Neural cell (in vitro differentiated cells): ENCODE data around the gene GNG3. TPM values are rescaled to one million over a fixed set of nuclear protein-coding genes. Genes with fewer than 3 reads are reported as not detected.

Experiments
- H2AFZ ChIP-seq: fragments of 200-600, 300-800 bp; sonication (generic), shearing (Covaris generic); 2 replicates; pipeline ENCODE4 v1.6.0; 2014; ENCODE audit warnings: low read depth, mild to moderate bottlenecking, antibody characterized with exemption, low read length, moderate library complexity
- H3F3A ChIP-seq: fragments of 200-600 bp; shearing (Covaris generic); 2 replicates; pipeline ENCODE4 v1.6.1; 2016; ENCODE audit warnings: mild to moderate bottlenecking, moderate library complexity, mixed read lengths, antibody characterized with exemption, low read length; ENCODE audit not compliant: insufficient read depth, poor library complexity, severe bottlenecking
- H3K27ac ChIP-seq: fragments of 200-600, 300-800 bp; sonication (generic), shearing (Covaris generic); 2 replicates; pipeline ENCODE4 v1.5.1; 2014; ENCODE audit warnings: mild to moderate bottlenecking, low read length, moderate library complexity
- H3K27me3 ChIP-seq: fragments of 300-800, 200-600 bp; sonication (generic), shearing (Covaris generic); 2 replicates; pipeline ENCODE4 v1.6.0; 2014; ENCODE audit warnings: mild to moderate bottlenecking, low read depth, low read length, moderate library complexity; ENCODE audit not compliant: insufficient read depth
- H3K36me3 ChIP-seq: fragments of 300-800, 200-600 bp; sonication (generic), shearing (Covaris generic); 2 replicates; pipeline ENCODE4 v1.5.1; 2014; ENCODE audit warnings: mild to moderate bottlenecking, antibody characterized with exemption, low read length, moderate library complexity; ENCODE audit not compliant: insufficient read depth
- H3K4me2 ChIP-seq: fragments of 300-800, 200-600 bp; sonication (generic), shearing (Covaris generic); 2 replicates; pipeline ENCODE4 v1.6.0; 2014; ENCODE audit warnings: mild to moderate bottlenecking, low read length
- H3K4me3 ChIP-seq: fragments of 300-800, 200-600 bp; sonication (generic), shearing (Covaris generic); 2 replicates; pipeline ENCODE4 v1.5.1; 2014; ENCODE audit warnings: mild to moderate bottlenecking, low read length, moderate library complexity
- H3K79me2 ChIP-seq: fragments of 200-600 bp; shearing (Covaris generic); replicated peaks from 2 replicates; pipeline ENCODE4 v1.6.0; 2014; ENCODE audit warnings: mild to moderate bottlenecking, low read length, moderate library complexity; ENCODE audit not compliant: insufficient read depth
- H3K9ac ChIP-seq: fragments of 300-800, 200-600 bp; sonication (generic), shearing (Covaris generic); 2 replicates; pipeline ENCODE4 v1.6.1; 2016; ENCODE audit warnings: mild to moderate bottlenecking, low read length, mixed read lengths
- H3K9me2 ChIP-seq: fragments of 200-600 bp; shearing (Covaris generic); 2 replicates; pipeline ENCODE4 v1.6.1; 2016; ENCODE audit warnings: mild to moderate bottlenecking, low read length, mixed read lengths; ENCODE audit not compliant: insufficient read depth
- H3K9me3 ChIP-seq: fragments of 200-600, 300-800 bp; sonication (generic), shearing (Covaris generic); 2 replicates; pipeline ENCODE4 v1.6.1; 2016; ENCODE audit warnings: mild to moderate bottlenecking, mixed run types, low read length, moderate library complexity, mixed read lengths
- H4K20me1 ChIP-seq: fragments of 200-600 bp; shearing (Covaris generic); 2 replicates; pipeline ENCODE4 v1.6.1; 2016; ENCODE audit warnings: mild to moderate bottlenecking, mixed run types; ENCODE audit not compliant: insufficient read depth
- CTCF ChIP-seq: fragments of 450-650 bp; IDR thresholded peaks from 2 replicates; pipeline ENCODE4 v1.5.1; 2014; ENCODE audit warnings: antibody characterized with exemption, mild to moderate bottlenecking, moderate library complexity; ENCODE audit not compliant: poor library complexity, severe bottlenecking
- EP300 ChIP-seq: fragments of 450-650 bp; conservative IDR thresholded peaks from 2 replicates; pipeline ENCODE4 v1.6.1; 2014; ENCODE audit warnings: antibody characterized with exemption, mild to moderate bottlenecking, moderate library complexity; ENCODE audit not compliant: poor library complexity, severe bottlenecking
- EZH2 ChIP-seq: fragments of 200-600, 300-800 bp; shearing (Covaris generic), sonication (generic); IDR thresholded peaks from 2 replicates; pipeline ENCODE4 v1.6.1; 2014; ENCODE audit warnings: antibody characterized with exemption, low read length, borderline replicate concordance, mild to moderate bottlenecking; ENCODE audit not compliant: insufficient read depth, poor library complexity, severe bottlenecking
- MXI1 ChIP-seq: fragments of 450-650 bp; conservative IDR thresholded peaks from 2 replicates; pipeline ENCODE4 v1.6.1; 2014; ENCODE audit warnings: antibody characterized with exemption, mild to moderate bottlenecking; ENCODE audit not compliant: poor library complexity, severe bottlenecking
- POLR2AphosphoS5 ChIP-seq: IDR thresholded peaks from 2 replicates; pipeline ENCODE4 v1.6.1; 2012
- RAD21 ChIP-seq: fragments of 450-650 bp; conservative IDR thresholded peaks from 2 replicates; pipeline ENCODE4 v1.6.1; 2014; ENCODE audit warnings: antibody characterized with exemption, mild to moderate bottlenecking, moderate library complexity
- REST ChIP-seq: IDR thresholded peaks from 2 replicates; pipeline ENCODE4 v1.6.1; 2012; ENCODE audit warnings: borderline replicate concordance
- SMC3 ChIP-seq: fragments of 450-650 bp; conservative IDR thresholded peaks from 2 replicates; pipeline ENCODE4 v1.6.1; 2014; ENCODE audit warnings: antibody characterized with exemption, mild to moderate bottlenecking, moderate library complexity; ENCODE audit not compliant: poor library complexity
- TAF1 ChIP-seq: IDR thresholded peaks from 2 replicates; pipeline ENCODE4 v1.6.1; 2012; ENCODE audit warnings: low read depth
- polyA plus RNA-seq: library from polyadenylated mRNA; depleted of rRNA; stranded (reverse); fragments of >200 nt; gene quantifications from 2 replicates; pipeline ENCODE4 v1.2.3, GENCODE V29; 2014

The GNG3 gene
- polyA plus RNA-seq, 1 donor from 2014 or later = 121 TPM

GRCh38 chr11:62724171-62724570, 16.7 kb downstream of the GNG3 start:
- H3K27ac ChIP-seq = no peak overlapping the region
- H2AFZ ChIP-seq = no peak overlapping the region

GRCh38 chr11:62725646-62726045, 18.2 kb downstream of the GNG3 start:
- H3F3A ChIP-seq = peaks cover 5% of the 10 kb centered on the region
- peaks cover 67% of the 10 kb centered on the region for H3K79me2 ChIP-seq
- H3K27me3 ChIP-seq = no peaks in the 10 kb centered on the region
- H3K27ac ChIP-seq = peak overlapping the region; percentile 93
- TF ChIP-seq SMC3 (no peak), MXI1 (no peak), REST (no peak), RAD21 (no peak), EZH2 (no peak), POLR2AphosphoS5 (no peak), EP300 (no peak), CTCF (no peak), TAF1 (no peak)
- no peaks in the 10 kb centered on the region for H3K9me3 ChIP-seq
- peak overlapping the region; percentile 83 for H3K4me3 ChIP-seq
- H3K36me3 ChIP-seq = peaks cover 22% of the 10 kb centered on the region
- H2AFZ ChIP-seq = no peak overlapping the region
- no peaks in the 10 kb centered on the region for H3K9me2 ChIP-seq
- peaks cover 3% of the 10 kb centered on the region for H4K20me1 ChIP-seq
- H3K9ac ChIP-seq = peak overlapping the region; percentile 75
- peak overlapping the region; percentile 99 for H3K4me2 ChIP-seq

More at GRCh38 chr11:62724171-62724570, 16.7 kb downstream of the GNG3 start:
- peak overlapping the region; percentile 83 for H3K4me3 ChIP-seq
- peak overlapping the region; percentile 99 for H3K4me2 ChIP-seq
- no peaks in the 10 kb centered on the region for H3K9me2 ChIP-seq
- peaks cover 30% of the 10 kb centered on the region for H3K36me3 ChIP-seq
- peaks cover 5% of the 10 kb centered on the region for H3F3A ChIP-seq
- no peaks in the 10 kb centered on the region for H3K9me3 ChIP-seq
- H3K27me3 ChIP-seq = no peaks in the 10 kb centered on the region
- peaks cover 57% of the 10 kb centered on the region for H3K79me2 ChIP-seq
- H4K20me1 ChIP-seq = peaks cover 3% of the 10 kb centered on the region
- H3K9ac ChIP-seq = peak overlapping the region; percentile 45
- no peak for TF ChIP-seq CTCF
- TF ChIP-seq TAF1 = no peak
- no peak for TF ChIP-seq EP300
- no peak for TF ChIP-seq POLR2AphosphoS5
- TF ChIP-seq RAD21 = no peak
- no peak for TF ChIP-seq EZH2
- no peak for TF ChIP-seq MXI1
